GM21717 (cell line): ENCODE measurements around the gene MED22.
"Not testable (repeated sequence)": the region's sequence is repeated elsewhere in the genome, so short reads cannot be mapped to it uniquely, and the experiment has no call there.

Experiments used
- ATAC-seq: cut with Tn5 transposase; IDR thresholded peaks from one replicate; pipeline ENCODE4 v1.9.1; 2021; ENCODE audit warnings: mild to moderate bottlenecking, moderate library complexity; ENCODE audit not compliant: unreplicated experiment

MED22 gene

DNA sequence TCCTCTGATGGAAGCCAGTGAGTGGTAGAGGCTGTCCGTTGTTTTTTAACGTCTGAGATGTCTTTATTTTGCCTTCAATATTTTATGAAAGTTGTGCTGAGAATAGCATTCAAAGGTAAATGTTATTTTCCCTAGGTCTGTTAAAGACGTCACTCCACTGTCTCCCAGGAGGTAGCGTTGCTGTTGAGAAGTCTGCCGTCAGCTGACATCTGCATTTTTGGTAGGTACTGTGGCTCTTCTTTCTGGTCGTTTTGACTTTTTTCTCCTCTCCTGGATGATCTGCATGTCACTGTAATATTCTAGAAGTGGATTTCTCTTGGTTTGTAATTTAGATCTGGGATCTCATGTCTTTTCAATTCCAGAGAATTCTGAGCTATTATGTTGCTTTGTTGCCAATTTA lies 38.3 kb downstream of the MED22 start:
- no peak for ATAC-seq

DNA sequence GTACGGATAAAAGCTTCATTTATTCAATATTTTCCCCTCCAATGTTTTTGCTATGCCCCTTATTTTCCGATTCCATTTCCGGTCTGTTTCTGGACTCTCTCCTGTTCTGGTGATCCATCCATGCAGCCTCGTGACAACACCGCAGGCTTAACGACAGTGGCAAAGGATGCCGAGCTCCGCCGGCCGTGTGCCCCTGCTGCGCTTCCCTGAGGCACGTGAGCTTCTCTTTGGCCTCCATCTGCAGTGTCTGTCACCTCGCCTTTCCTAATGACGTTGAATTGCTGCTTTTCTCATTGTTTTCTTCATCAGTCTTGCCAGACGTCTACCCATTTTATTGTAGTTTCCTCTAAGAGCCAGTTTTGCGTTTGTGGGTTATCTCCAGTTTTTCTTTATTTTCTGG lies 40.6 kb downstream of the MED22 start:
- ATAC-seq: no peak

DNA sequence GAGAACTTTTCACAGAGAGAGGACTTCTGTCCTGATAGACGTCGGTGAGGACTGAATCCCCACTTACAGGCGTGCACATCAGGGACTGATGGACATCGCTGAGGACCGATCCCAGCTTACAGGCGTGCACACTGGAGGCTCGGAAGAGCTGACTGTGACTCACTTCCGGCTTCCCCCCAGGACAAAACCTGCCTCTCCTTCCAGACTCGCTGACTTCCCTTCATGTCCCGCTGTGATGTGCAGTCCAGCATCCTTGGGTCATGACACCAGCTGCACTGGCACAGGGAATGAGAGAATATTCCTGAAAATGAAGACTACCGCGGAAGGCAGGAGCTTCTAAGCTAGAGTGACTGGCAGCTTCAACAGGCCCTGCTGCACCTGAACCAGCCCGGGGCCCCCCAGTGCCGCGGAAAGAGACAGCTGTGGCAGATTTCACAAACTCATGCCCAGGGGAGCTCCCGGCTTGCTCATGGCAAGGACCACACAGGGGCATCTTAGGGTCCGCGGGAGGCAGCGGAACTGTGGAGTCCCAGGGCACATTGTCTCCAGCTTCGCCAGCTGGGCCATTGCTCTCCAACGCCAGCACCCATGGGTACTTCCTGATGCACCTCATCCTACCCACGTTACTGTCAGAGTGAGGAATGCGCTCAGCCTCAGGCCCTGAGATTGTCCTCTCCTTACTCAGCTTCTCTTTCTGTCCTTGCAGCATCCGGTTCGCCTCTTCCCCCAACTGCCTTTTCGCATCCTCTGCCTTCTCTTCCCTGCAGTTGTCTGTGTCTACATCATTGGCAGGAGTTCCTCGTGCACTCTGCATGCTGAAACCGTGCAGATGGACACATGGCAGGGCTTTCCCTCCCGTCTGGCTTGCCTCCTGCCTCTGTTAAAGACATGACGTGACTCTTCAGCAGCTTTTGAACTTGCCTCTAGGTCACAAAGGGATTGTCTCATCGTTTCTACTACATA lies 41.4 kb downstream of the MED22 start:
- ATAC-seq: no peak

DNA sequence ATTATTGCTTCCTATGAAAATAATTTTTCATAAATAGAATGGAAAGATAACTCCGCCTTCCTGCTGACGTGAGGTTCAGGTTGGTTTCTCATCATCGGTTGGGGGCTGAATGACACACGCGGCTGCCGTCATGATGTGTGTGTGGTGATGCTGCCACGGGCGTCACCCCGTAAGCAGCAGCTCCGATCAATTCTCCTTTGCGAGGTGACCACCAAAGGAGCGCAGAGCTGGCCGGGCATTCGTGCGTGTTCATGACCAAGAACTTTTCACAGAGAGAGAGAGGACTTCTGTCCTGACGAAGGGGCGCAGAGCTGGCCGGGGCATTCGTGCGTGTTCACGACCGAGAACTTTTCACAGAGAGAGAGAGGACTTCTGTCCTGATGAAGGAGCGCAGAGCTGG lies 42.2 kb downstream of the MED22 start:
- no peak for ATAC-seq

DNA sequence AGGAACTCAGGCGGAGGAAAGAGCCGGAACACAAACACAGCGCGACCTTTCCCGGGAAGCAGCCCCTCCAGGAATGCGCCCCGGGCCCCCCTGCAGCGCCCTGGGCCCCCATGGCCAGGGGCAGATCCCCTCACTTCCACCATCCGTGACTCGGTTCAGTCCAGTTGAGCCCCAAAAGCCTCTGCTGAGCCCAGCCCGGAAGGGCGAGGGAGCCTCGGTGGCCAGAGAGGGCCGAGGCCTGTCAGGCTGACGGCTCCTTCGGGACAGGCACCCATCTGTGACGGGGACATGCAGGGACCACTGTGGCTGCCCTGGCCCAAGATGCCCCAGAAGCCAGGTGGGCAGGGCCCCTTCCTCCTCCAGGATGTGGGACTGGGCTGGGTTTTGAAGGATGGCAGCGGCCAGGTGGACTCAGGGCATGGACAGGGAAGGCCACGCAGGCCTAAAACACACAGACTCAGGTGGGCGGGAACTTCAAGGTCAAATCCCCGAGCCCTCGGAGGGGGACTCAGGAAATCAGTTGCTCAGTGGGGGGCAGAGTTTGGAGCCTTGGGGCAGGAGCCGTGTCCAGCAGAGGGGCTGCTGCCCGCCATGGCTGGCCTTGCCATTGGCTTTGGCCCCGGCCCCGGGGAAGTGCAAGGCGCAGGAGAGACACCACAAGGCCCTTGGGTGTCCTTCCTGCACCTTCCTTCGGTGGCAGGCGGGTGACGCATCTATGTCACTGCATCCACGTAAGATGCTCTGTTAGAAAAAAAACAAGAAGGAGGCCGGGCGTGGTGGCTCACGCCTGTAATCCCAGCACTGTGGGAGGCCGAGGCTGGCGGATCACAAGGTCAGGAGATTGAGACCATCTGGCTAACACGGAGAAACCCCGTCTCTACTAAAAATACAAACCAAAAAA lies 43.2 kb downstream of the MED22 start:
- no peak for ATAC-seq

DNA sequence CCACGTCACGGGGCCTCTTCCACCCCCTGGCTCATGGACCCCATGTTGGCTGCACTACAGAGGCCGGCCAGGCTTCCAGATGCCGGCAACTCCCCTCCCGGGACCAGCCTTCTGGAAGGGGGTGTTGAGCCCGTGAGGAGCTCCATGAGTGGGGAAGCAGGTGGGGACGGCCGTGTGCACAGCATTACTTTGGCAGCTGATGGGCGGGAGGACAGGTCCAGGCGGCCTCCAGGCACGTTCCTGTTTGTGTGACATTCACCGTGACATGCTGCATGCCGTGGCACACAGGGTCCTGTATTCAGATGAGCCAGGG lies 43.8 kb downstream of the MED22 start:
- no peak for ATAC-seq

DNA sequence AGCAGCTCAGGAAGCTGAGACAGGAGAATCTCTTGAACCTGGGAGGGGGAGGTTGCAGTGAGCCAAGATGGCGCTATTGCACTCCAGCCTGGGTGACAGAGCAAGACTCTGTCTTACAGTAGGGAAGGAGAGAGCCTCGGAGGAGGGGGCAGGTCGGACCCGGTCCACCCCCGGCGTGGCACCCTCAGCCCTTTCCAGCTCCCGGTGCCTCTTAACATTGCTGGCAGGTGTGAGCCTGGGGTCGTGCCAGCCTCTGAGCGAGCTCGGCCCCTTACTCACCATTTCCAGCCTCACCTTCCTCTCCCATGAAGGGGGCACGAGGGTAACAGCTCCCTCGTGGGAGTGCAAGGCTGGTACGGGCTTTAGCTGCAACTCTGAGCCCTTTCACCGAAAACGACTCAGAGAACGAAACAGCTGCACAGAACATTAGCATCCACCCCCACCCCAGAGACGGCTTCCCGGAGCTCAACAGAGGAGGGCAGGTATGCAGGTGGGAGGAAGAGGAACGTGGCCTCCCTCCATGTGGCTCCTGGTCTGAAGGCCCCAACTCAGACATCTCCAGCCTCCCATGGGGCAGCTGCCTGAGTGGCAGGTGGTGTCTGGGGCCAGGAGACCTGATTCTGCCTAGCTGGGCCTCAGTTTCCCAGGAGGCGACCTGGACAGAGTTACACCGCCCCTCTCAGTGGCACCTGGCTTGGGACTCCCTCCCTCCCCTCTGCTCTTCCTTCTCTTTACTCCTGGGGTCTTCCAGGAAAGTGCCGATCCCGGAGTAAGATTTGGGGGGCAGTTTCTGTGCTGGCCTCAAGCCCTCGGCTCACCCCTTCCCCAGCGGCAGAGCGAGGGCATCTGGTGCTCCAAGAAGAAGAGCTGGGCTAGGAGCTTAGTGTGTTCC lies 44.4 kb downstream of the MED22 start:
- ATAC-seq: no peak

DNA sequence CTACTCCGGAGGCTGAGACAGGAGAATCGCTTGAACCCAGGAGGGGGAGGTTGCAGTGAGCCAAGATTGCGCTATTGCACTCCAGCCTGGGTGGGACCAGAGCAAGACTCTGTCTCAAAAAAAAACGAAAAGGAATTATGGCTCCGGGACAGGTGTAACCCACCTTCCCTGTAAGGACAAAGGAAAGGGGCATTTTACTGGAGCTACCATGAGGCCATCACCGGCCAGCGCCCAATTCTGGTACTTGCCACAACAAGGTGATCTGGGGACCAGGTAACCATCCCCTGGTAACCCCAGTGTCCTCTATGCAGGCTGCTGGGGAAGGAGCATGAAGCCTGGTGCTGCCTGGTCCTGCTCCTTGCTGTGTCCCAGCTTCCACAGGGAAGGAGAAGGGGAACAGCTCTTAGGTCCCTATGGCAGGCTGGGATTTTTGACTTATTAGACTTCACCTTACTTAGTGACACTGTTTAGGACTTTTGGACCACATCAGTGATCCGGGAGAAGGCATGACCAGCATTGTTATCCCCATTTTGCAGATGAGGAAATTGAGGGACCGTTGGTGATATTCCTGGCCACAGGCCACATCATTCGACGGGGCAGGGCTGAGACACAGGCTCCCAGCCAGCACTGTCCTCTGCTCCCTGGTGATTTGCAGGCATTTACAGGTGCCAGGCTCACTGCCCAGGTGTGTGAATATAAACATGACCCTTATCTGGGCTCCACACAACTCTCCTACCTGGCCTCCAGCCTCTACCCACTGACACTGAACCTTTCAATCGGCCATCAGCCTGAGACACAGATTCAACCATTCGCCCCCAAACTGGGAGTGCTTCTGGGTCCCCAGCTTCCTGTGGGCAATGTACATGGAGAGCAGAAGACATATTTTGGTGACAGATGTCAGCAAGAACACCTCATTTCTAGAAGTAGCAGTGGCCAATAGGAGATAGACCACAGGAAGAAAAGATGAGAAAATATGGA lies 46.4 kb downstream of the MED22 start:
- ATAC-seq: no peak

DNA sequence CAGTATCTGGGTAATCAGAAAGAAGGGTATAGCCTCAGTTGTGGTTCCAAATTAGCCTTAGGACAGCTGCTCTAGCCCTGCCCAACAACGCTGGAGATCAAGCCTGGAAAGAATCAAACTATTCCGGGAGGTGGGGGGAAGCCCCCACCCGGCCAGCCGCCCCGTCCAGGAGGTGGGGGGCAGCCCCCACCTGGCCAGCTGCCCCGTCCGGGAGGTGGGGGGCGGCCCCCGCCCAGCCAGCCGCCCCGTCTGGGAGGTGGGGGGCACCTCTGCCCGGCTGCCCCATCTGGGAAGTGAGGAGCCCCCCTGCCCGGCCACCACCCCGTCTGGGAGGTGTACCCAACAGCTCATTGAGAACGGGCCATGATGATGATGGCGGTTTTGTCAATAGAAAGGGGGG lies 47.9 kb downstream of the MED22 start:
- not testable (repeated sequence) for ATAC-seq

DNA sequence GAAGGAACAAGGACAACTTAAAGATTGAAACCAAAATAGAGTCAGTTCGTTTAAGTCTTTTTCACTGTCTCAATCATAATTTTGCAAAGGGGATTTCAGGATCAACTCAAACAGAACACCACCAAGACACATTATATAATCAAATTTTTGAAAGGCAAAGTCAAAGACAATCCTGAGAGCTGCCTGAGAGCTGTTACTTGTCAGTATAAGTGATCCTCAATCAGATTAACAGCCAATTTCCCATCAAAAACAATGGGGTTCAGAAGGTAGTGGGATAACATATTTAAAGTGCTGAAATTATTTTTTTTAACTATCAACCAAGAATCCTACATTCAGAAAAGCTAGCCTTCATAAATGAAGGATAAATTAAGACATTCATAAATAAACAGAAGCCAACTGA lies 53.7 kb downstream of the MED22 start:
- ATAC-seq: no peak

DNA sequence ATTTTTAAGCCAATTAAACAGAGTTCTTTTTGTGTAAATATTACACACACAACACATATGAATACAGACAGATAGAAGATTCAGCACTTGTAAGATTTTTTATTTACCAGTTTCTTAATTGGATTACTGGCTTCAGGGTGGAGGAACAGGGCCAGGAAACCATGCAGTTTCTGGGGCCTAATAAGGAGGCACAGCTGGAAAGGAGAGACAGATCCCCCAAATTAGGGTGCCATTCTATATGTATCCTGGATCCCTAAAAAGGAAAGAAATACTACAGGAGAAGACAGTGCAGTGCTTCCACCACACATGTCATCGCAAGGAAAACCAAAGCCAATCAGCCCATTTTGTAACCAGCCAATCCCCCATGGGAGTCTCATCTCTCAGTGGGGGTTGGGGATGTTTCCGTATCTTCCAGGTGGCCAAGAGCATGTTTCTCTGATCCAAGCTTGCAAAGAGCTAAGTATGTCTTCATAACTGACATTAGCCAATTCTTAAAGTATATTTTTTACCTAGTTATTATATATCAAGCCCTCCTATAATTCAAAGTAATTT lies 57.1 kb downstream of the MED22 start:
- ATAC-seq: no peak
